NCI-H774 (cell line): Measurements from ENCODE around the gene RBM20.
"Not testable (repeated sequence)": the region's sequence is repeated elsewhere in the genome, so short reads cannot be mapped to it uniquely, and the experiment has no call there.

Source experiments
- DNase-seq: peaks from one replicate; lab custom pipeline; 2025; lab: John Stamatoyannopoulos, UW

Gene RBM20

DNA sequence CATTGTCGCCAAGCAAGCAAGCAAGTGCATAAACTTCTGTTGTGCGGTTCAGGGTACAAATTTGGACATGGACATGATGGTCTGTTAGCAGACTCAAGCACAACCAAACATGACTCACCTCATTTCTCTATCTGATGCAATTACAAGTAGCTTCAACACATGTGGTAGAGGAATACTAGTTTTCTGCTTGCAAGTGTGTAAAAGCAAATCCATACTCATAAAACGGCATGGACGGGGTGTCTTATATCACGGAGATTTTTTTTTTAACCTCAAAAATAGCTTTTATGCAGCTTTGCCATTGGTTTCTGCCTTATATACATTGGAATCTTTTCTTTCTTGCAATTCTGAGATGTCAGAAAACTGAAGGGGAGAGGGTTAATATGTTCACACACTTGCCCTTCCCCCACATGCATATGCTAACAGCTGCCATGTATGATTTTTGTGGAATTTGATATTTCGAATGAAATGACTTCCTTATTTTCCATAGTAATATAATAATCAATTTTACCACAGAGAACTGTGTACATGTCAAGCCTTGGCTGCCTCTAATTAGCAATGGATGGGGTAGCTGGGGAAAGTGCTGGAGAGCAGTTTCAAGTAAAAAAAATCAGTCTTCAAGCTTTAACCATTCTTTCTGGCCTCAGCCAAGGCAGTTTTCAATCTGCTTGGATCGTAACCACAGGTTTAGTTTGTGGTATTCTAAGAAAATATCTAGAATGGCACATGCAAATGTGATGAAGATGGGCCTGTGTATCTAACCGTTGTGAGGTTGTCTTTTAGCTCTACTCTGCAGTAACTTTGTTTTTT, 121.6 kb downstream of the RBM20 start:
- no peak for DNase-seq

GRCh38 chr10:110767601-110768000, 123.5 kb downstream of the RBM20 start:
- DNase-seq: not testable (repeated sequence)

- DNase-seq: no peak
Observed at GRCh38 chr10:110770243-110770642, 126.1 kb downstream of the RBM20 start.

DNA sequence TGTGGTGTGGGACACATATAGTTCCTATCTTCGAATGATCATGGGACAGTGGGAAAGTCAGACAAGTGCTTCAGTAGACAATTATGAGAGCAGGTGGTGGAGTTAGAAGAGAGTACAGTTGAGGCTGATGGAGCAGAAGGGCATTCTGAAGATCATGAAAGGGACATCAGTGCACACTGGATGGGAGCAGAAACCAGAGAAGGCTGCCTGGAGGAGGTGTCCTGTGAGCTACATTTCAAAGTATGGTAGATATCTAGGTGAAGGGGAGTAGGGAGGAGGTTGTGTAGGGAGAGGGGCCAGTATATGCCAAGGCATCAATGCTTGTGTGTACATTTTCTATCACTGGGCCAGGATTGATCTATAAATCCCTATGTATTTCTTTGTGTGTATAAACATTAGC, 127.3 kb downstream of the RBM20 start:
- DNase-seq: no peak

DNA sequence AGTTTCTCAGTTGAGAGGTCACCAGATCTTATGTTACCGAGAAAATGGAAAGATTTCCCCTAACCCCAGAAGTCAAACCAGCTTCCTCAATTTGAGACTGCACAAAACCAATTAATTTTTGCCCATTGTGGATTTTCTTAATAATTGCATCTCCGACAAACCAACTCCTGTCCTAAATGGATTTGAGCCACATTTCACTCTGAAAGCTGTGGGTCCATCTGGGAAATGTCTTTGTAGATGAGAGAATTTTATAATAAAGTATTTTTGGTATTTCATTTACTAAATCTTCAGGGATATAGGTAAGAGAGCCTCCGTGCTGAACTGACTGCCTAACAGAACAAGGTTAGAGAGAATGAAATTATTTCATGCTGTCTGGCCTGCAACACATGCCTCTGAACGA, 127.9 kb downstream of the RBM20 start:
- no peak for DNase-seq

DNA sequence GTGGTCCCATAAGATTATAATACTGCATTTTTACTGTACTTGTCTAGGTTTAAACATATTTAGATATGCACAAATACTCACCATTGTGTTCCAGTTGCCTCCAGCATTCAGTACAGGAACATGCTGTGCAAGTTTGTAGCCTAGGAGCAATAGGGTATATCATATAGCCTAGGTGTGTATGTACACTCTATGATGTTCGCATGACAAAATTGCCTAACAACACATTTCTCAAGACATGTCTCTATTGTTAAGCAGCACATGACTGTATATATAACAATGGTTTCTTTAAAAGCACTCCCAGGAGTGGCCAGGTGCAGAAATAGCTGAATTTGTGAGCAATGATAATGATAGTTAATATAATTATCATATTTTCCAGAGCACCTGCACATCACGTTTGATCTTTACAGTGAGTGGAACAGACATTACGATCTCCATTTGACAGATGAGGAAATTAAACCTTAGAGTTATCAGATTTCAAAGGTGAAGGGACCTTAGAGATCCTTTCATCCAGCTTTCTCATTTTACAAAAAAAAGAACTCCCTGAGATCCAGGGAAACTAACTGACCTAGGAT, 128.4 kb downstream of the RBM20 start:
- no peak for DNase-seq

- DNase-seq: no peak
Observed at GRCh38 chr10:110773693-110774068, 129.5 kb downstream of the RBM20 start.

GRCh38 chr10:110774069-110775019, 130.2 kb downstream of the RBM20 start:
- DNase-seq: no peak

DNA sequence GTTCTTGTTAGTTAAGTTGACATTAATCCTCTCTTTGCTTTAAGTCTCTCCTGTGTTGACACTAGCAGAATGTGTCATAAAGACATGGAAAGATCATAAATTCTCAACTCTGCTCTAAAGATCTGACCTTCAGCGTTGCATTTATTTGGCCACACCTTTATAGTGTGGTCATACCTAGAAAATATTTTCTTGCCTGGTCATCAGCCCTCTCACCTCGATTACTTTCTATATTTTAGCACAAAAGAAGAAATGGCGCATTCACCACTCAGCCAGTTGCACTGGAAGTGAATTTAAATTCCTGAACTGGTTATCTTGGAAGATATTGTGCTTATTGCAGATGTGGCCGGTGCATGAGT, 130.9 kb downstream of the RBM20 start:
- DNase-seq: no peak

DNA sequence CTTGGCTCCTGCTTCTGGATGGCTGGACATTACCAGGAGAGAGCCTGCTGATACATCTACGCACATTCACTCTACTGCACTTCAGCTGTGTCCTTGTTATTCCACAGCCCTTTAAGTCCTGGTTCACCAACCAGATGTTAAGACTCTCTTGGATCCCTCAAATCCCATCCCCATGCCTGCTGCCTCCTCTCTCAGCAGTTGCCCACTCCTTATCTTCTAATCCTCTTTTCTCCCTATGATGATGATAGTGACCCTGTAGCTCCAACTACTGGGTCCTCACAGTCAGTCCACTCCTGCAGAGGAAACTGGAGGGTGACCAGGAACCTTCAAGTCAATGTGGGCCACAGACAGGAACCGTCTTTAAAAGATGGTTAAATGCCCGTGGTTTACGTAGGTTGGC, 131.3 kb downstream of the RBM20 start:
- DNase-seq: no peak

DNA sequence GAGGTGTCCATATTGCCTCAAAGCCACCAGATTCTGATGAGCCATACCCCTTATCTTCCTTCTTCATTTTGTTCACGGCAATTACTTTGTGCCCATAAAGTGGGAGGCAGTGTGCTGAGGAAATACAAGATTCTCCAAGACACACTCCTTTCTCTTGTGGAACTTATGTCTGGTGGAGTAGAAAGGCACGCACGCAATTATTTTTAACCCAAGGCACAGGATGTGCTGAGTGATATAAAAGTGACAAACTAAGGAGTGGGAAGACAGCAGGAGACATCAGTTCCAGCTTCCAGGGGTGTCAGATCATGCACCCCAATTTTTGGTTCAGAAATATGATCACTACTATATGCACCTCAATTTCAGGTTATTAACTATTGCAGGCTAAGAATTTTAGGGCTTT, 132.9 kb downstream of the RBM20 start:
- no peak for DNase-seq

DNA sequence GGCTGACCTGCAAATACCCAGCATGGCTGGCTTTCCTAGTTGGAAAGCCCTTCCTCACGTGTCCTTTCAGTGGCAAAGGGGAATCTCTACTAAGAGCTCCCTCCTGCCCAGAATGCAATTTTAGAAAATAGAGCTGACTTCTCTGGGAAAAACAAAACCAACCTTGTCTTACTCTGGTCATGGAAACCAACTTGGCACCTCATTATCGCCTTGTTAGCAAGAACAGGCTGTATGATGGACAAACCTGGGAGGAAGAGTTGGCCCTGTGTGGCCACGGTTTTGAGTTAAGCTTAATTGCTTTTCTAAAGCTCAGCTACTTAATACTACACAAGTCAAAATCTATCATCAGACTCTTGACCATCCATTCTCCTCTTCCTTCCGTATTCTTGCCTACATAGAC, 133.5 kb downstream of the RBM20 start:
- no peak for DNase-seq

- DNase-seq: no peak
Observed at GRCh38 chr10:110778211-110778610, 134.1 kb downstream of the RBM20 start.

GRCh38 chr10:110779489-110779888, 135.4 kb downstream of the RBM20 start:
- DNase-seq: no peak

DNA sequence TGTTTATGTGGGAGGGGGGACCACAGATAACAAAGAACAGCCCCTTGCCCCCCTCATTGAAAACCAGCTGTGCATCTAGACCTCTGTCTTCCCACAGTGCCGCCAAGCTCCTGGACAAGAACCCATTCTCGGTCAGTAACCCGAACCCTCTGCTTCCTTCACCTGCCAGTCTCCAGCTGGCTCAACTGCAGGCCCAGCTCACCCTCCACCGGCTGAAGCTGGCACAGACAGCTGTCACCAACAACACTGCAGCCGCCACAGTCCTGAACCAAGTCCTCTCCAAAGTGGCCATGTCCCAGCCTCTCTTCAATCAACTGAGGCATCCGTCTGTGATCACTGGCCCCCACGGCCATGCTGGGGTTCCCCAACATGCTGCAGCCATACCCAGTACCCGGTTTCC, 136.6 kb downstream of the RBM20 start:
- DNase-seq: peak; percentile 17

GRCh38 chr10:110781139-110781538, 137.0 kb downstream of the RBM20 start:
- DNase-seq: no peak

DNA sequence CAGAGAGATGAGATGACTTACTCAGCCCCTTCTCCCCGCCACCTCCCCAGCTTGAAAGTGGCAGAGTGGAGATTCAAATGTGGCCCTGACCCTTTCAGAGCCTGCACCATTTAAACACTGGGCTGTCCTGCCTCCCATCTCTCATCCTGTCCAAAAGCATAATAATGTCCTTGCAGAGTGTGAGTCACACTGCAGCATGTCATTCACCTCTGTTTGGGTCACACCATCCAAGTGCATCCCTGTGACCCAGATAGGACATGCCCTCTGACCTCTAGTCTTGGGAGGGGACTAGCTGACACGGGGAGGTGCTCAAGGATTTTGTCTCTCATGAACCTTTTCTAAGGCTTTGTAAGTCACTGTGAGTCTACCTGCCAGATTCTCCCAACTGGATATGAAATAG, 138.5 kb downstream of the RBM20 start:
- no peak for DNase-seq

DNA sequence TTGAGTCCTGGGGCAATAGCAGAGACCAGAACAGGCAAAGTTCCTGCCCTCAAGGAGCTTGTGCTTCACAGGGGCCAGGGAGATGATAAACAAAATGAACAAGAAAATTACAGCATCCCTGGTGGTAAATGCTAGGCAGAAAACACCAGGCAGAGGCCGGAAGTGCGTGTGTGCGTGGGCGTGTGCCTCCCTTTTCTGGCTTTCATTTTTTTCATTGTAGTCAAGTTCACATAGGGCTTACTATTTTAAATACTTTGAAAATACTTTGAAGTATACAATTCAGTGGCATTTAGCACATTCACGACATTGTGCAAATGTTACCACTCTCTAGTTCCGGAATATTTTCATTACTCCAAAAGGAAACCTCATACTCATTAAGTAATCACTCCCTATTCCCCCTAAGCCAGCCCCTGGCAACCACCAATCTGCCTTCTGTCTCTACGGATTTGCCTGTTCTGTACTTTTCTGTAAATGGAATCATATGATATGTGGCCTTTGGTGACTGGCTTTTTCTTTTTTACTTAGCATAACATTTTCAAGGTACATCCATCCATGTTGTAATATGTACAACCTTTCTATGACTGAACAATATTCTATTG, 139.5 kb downstream of the RBM20 start:
- DNase-seq: no peak

GRCh38 chr10:110784198-110784597, 140.1 kb downstream of the RBM20 start:
- DNase-seq: no peak

DNA sequence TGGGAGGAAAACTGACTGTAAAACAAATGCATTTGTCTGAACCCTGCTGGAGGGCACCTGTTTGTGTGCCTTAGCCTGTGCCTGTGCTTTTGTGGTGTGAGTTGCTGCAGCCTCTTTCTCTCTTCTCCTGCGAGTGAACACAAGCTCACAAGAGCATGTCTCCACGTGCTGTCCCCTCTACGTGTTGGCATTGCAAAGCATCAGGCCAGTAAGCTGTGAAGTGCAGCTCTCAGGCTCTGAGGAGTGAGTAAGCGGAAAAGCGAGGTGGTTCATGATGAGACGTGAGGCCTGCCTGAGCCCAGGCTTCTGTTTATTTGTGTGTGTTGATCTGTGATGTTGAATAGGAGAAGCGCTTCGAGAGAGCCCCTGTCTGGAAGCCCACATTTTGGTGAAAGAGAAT, 142.0 kb downstream of the RBM20 start:
- DNase-seq: no peak

- DNase-seq: no peak
Observed at GRCh38 chr10:110788620-110789385, 144.7 kb downstream of the RBM20 start.
